GM21717 (cell line): ENCODE results near the gene BRINP1.

Experiments
- ATAC-seq: cut with Tn5 transposase; IDR thresholded peaks from one replicate; pipeline ENCODE4 v1.9.1; 2021; ENCODE audit warnings: mild to moderate bottlenecking, moderate library complexity; ENCODE audit not compliant: unreplicated experiment

Gene BRINP1

DNA sequence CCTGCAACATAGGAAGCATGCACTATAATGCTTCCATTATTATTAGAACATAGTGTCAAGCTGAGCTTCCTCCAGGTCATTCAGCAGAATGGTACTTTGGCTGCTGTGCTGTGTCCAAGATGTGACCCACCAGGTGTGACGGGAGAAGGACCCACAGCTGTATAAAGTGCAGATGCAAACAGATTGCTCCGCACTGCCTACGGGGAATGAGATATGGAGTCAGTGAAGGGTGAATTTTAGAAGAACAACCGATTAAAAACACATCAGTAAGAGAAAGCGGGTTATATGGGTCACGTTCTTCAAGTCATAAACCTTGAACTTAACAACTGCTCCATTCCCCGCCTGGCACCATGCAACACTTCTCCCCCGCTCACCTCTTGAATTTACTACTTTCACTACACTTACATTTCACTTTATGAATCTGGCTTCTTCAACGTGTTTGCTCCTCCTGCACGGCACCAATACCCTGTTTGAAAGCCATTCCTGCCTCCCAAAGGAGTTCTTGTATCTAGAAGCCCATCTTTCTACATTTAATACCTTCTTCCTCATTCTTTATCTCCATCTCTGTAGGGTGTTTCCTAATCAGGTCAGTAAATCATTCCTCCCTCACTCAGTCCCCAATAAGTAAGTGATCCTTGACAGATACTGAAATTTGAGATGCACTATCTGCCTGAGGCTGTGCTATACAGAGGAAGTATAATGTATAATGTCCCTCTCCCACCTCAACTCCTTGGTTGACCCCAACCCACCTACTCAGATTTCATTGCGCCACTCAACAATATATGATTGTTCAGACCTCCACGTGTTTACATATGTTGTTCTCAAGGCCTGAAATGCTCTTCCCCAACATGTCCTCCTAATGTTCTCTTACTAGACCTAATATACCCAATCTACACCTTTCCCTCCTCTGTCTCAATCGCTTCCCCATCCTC, 25.9 kb downstream of the BRINP1 start:
- ATAC-seq = no peak

DNA sequence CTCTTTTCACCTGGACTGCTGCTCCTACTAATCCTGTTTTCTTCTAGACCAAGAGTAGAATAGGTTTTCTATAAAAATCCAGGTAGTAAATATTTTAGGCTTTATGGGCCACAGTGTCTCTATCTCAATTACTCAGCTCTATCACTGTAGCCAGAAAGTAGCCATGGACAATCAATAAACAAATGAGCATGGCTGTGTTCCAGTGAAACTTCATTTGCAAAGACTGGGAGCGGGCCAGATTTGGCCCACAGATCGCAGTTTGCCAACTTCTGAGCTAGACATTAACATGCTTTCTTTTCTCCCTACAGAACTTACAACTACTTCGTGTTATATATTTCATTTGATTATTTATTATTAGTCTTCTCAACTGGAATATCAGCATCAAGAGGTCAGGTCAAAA, 30.2 kb downstream of the BRINP1 start:
- ATAC-seq = no peak

DNA sequence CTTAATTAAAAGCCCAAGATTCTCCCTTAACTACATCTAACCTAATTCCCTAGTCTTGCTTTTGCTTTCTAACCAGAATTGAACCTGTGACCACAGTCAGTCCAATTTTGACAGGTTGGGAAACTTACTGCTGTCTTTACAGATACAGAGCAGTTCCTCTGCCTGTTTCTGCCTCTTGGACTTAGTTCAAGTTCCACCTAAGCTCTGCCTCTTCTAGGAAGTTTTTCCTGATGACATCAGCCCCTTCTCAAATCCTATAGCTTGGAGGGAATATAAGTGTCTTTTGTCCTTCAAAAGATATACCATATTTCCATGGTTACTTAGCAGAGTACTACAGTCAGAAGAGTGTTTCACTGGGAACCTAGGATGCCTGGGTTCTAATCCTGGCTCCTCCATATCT, 31.7 kb downstream of the BRINP1 start:
- ATAC-seq = no peak

DNA sequence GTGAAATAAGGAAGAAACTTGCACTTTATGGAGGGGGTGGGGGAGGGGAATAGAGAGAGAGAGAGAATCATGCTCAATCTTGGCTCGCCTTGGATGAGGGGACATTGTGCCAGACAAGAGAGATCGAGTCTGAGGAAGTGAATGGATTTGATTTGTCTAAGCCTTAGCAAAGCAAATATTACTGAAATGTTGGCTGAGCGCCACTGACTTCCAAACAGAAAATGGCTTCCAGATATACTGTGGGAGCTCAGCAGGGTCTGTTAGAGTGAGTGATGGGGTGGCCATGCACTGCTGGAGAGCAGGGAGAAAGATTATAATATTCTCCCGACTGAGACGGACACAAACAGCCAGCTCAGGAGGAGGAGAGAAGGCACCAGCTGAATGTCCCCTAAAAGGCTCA, 34.5 kb downstream of the BRINP1 start:
- no peak for ATAC-seq

DNA sequence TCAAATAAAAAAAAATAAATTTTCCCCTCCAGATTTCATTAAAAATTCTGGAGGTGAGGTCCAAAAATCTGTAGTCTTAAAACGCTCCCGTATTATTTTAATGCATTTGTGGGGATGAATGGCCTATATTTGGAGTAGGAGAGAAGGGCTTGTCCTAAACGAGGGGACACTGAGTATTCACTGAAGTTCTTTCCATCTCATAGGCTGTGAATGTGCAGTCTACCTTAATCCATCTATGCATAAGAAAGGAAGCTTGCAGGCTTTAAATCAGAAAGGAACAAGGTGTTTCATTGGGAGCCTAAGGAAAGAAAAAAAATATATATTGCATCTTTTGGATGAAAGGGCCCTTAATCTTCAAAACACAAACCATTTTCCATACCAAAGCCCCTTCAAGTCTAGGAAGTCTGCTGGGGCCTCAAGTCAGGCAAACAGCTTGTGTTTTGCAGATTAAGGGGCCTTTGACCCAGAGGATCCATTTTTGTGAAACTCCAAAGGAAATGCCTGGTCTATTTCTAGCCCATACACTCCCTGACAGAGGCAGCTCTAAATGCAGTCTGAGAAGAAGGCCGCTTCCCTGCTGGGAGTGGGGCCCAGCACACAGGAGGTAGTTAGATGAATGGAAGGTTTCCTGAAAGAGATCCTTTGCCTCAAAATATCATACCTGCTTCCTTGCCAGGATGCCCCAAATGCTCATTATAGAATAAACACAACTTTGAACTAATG, 35.6 kb downstream of the BRINP1 start:
- no peak for ATAC-seq

DNA sequence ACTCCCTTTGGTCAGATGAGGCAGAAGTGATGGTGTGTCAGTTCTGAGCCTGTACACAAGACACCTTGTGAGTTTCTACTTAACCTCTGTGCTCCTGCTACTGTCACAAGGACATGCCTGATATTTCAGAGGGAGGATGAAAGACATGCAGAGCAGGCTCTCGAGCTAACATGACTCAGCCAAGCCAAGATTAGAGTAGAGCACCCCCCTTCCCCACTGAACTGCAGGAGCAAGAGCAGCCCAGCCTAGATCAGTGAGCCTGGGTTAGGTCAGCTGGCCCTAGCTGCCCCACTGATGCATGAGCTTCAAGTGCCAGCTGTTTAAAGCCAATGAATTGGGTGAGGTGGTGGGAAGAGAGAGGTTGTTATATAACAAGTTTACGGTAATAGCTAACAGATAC, 36.7 kb downstream of the BRINP1 start:
- ATAC-seq = no peak

DNA sequence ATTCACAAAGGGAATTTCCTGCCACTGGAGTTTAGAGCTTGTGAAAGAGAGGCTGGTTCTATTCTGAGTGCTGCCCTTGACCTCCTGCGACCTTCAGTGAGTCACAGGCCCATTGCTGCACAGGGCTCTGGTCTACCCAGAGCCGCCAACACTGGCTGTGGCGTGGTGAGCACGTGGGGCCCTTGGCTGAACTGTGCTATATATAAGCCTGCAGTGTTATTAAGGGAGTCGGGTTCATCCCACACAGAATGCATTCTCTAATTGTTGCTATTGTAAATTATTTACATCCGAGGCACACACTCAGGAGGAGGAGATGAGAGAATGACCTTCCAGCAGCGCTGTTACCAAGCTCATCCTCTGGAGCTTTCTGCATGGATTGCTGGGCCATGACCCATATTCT, 47.1 kb downstream of the BRINP1 start:
- no peak for ATAC-seq

DNA sequence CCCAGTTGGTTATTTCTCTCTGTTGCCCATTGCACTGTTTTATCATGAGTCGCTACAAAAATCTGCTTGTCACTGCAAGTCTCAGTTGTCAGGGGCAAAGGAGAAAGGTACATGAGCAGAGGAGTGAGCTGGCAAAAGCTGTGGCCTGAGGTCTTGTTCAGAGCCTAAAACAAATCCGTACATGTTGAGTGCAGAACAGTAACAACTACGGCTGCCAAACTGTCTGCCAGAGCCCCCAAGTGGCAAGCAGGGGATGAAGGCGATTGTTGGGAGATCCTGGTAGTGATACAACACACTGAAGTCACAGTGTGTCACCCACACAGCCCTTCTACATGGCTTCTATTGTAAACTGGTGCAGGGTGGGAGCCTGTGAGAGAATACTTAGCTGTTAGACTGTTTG, 50.9 kb downstream of the BRINP1 start:
- ATAC-seq = no peak

DNA sequence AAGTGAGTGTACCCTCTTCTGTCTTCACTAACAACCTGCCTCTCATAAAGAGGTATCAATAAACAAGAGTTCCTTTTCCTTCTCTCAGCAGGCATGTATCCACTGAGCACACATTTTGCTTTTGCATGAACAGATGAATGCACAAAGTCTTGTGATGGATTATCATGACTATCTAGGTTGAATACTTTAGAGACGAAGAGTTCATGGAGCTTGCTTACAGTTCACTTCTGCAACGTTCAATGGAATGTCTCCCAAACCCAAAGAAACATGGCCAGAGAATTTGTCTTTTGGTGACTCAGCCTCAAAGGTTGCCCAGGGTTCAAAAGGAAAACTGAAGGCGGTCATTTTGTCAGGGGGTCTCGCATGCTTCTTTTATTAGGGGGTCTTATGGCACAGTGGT, 55.4 kb downstream of the BRINP1 start:
- no peak for ATAC-seq

DNA sequence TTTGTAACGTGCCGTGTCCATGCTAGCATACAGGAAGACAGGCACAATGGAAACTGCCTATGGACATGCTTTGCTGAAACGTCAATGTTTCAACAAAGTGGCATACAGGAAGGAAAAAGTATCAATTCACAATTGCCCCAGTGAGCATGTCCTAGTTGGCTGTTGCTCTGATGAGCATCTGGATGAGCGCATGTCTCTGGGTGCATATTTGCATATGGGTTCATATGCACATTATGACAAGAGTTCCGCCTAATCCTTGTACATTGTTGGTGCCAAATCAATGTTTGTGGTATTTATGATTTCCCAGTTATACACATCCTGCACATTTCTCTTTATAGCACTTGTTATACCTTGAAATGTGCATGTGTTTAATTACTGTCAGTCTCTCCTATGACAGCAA, 58.5 kb downstream of the BRINP1 start:
- no peak for ATAC-seq

DNA sequence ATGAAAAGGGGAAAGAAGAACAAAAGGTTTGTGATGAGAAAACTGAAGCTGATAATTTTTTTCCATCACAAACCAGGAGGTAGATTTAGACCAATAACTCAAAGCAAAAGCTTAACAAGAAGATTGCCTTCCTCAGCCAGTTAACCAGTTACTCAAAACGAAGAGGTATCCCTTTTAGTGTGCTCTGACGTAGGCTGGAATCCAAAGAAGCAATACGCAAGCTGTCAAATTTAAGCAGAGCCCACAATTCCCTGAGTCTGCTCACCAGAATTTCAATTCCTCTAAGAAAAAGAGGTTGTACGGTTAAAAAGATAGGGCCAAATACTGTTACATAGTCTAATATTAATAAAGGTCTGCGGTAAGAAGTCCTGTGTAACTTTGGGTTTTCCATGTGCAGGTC, 61.8 kb downstream of the BRINP1 start:
- ATAC-seq = no peak

DNA sequence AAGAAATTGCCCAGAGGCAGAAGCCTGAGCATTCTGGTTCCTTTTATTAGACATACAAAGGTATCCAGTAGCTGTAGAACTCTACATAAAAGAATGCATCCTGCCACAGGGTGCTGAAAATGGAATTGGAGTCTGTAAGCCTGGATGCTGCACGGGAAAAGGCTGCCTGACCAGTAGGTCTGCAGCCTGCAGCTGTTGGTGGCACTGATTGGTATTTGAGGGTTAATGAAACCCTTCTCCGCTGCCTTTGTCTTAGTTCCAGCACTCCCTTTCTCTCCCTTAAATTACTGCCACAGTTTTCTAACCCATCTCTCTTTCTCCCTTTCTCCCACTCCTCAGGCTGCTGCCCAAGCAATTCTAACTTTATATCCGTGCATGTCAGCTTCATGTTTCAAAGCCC, 64.7 kb downstream of the BRINP1 start:
- ATAC-seq = no peak

DNA sequence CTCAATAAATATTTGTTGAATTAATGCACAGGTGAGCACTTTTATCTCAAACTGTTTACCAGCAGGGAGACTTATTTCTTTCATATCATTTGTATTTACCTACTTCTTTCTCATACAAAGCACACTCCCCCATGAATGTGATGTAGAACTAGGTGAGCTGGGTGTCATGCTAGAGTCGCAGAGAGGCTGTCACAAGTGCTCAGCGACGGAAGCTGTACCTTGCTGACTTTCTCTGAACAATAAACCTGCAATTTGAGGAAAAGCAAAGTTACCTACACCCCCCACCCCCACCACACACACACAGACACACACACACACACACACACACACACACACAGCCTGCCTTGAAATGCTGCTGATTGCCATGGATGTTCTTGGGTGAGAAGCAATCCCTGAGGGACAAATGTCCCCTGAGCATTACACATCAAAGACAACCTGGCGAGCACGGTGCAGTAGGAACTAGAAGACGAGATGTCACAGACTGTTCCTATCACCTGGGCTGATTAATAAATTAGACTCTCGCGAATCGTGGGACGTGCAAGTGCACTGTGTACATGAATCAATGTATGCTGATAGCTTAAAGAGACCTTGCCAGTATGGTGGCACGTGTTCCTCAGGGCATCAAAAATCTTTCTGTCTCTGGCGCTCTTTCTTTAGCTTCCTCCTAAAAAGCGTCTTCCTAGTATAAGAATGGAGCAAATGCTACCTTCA, 66.1 kb downstream of the BRINP1 start:
- ATAC-seq = no peak

DNA sequence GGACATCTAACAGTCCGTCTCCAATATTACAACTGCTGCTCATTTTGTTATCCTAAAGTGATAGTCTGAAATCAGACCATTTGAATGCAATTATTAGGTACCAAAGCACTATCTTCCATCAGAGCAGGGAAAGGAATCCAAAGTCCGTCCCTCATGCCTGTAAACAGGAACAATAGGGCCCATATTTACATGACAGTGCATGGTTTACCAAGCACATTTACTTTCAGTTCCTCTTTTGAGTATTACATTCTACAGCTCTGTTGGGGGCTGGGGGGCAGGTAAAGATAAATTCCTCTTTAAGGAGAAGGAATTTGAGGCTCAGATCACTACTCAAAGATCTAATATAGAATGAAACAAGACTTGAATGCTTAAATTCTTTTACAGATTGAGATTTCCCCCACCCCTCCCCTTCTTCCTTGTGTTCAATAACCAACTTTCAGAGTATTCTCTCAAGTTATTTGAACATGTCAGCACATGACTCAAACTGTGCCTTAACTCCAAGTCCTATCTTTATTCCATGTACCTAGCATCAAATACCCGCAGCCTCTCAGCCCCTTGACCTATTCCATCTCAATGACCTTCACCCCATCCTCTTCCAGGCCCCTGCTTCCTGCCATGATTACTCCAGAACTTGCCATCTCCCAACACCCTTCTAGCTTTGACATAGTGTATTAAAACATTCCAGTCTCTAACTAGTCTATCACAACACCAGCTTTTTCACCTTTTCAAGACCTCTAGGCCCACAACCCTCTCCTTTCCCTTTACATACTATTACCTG, 71.0 kb downstream of the BRINP1 start:
- ATAC-seq = peak; percentile 96

DNA sequence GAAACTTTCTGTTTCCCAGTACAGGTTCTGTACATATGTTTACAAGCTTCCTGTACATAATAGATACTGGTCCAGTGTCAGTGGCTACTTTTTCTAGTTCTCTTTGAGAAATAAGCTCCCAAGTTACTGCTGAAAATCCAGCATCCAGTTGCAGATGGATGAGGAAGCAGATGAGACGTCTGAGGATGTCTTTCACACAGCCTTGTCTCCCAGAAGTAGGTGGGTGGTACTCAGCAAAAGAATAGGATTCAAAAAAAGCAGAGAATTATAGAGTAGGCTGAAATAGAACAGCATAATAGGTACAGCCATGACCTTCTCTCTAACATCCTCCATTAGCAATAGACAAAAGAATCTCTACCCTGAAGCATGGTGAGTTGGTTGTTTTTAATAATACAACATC, 77.7 kb downstream of the BRINP1 start:
- ATAC-seq = no peak

DNA sequence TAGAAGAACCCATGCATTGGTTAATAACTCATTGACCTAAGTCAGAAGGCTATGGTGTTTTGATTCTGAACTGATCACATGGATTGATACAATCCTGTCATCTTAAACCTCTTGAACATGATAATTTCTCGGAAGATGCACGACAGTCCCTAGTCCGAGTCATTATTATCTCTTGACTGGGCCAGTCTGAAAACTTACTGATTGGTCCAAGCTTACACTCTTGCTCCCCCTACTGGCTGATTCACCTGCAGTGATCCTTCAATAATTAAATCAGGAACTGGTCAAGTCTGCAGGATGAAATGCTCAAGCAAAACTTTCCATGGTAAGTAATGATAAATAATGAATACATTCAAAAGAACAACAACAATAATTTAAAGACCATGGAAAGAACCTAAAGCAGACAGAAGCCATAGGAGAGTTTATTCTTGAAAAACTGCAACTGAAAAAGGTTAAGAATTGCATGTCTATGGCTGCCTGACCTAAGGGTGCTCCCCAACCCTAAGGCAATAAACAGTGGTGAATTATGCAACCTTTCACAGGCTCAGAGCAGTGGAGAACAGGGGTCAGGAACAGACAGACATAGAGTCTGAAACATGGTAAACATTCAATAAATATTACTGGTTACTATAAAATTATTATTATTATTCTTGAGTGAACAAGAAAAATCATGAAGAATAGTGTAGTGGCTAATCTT, 79.3 kb downstream of the BRINP1 start:
- peak; percentile 68 for ATAC-seq

DNA sequence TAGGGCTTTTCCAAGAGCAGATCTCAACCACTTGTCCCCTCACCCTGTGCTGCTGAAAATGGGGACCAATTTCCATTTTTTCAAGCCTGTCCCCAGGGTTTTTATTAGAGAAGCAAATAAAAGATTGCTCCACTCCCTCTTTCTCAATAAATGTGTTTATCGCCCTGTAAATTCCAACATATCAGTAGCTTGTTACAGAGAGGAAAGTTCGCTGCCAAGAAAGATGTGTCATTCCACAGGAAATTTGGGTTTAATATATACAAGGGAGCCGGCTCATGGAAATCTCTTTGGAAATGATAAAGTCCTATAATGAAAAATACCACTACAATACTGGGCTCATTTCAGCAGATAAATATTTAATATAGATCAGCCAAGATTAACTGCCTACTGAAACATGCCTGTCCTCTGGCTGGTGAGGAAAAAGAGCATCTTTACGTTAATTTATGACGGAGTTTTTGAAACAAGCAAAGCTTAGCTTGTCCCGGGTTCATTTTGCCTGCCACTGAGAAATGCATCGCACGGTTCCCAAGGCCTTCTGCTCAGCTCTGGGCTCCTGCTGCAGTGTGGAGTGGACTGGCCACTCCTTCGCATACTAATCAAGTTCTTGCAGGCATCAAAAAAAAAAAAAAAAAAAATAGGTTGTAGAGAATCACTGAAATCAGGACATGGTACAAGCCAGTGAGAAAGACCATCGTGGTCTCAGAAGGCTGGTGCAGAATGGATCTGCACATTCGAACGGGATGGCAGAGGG, 84.5 kb downstream of the BRINP1 start:
- no peak for ATAC-seq

DNA sequence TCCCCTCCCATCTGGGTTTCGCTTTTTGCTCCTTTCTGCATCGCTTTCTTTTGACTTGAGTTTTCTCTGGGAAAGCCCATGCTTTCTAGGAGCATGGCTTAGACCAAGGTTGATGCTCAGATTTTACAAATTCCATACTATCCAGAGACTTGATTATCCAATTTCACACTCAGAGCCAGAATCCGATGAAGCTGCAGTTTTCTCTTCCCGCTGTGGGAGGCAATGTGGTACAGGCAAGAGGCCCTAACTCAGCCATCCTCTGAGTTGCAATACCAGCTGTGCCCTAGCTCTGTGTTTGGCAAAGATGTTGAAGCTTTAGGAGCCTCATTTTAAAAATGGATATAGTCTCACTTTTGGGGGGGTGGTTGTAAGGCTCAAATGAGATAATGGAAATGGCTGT, 85.1 kb downstream of the BRINP1 start:
- no peak for ATAC-seq

DNA sequence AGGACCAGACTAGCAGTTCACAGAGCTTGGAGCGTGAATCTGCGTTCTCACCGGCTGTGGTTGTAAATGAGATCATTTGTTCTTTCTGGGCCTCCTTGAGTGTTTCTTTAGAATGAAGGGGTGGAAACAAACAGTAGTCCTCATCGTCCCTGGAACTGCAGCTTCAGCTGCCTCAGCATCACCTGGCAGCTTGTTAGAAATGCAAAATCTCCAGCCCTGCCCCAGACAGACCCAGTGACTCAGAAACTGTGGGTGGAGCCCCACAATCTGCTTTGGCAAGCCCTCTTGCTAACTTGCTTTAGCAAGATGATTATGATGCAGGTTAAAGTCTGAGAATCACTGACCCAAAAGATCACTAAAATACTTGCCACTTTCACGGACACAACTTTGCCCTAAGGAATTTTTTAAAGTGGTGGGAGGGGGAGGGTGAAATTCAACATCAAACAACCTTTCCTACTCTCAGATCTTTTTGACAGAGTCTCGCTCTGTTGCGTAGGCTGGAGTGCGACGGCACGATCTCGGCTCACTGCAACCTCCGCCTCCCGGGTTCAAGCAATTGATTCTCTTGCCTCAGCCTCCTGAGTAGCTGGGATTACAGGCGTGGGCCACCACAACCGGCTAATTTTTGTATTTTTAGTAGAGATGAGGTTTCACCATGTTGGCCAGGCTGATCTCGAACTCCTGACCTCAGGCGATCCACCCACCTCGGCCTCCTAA, 86.0 kb downstream of the BRINP1 start:
- ATAC-seq = no peak
